WTC11 (cell line): ENCODE measurements around the gene KRAS. TPM values are rescaled to one million over a fixed set of nuclear protein-coding genes. Genes with fewer than 3 reads are reported as not detected.

ENCODE experiments used
- ATAC-seq: fragments of 200-7000 bp; cut with Tn5 transposase; 2 replicates; pipeline ENCODE4 v1.10.0; 2021; ENCODE audit warnings: mild to moderate bottlenecking, moderate library complexity
- CTCF ChIA-PET: fragments of 300-600 bp; sonication (Branson Sonifier 250); formaldehyde crosslinking; loops from one replicate; lab custom pipeline; 2021; ENCODE audit warnings: antibody characterized with exemption; lab: Charles Lee
- POLR2A ChIA-PET: fragments of 350-600 bp; sonication (Branson Sonifier 250); formaldehyde crosslinking; loops from one replicate; lab custom pipeline; 2021; ENCODE audit warnings: antibody characterized with exemption; lab: Charles Lee
- DNase-seq: peaks from one replicate; pipeline ENCODE4 v3.0.0; 2021; ENCODE audit warnings: low spot score
- H3K27ac Mint-ChIP-seq: 2 replicates; pipeline ENCODE4 v1.8.0; 2021; ENCODE audit warnings: mixed read lengths
- H3K27me3 Mint-ChIP-seq: 2 replicates; pipeline ENCODE4 v1.8.0; 2021; ENCODE audit warnings: low read depth, mild to moderate bottlenecking, moderate library complexity, mixed read lengths
- H3K36me3 Mint-ChIP-seq: 2 replicates; pipeline ENCODE4 v1.8.0; 2021; ENCODE audit warnings: mixed read lengths
- H3K4me1 Mint-ChIP-seq: 2 replicates; pipeline ENCODE4 v1.8.0; 2022; ENCODE audit warnings: mixed read lengths
- H3K4me3 Mint-ChIP-seq: 2 replicates; pipeline ENCODE4 v1.8.0; 2021; ENCODE audit warnings: mild to moderate bottlenecking, moderate library complexity, mixed read lengths
- H3K9me3 Mint-ChIP-seq: 2 replicates; pipeline ENCODE4 v1.8.0; 2021; ENCODE audit warnings: mixed read lengths
- AR ChIP-seq: fragments of 250-450 bp; sonication (Bioruptor Pico); IDR thresholded peaks from 2 replicates; pipeline ENCODE4 v1.9.0; 2021; ENCODE audit warnings: mild to moderate bottlenecking
- E2F1 ChIP-seq: sonication (generic); formaldehyde crosslinking; IDR thresholded peaks from 2 replicates; pipeline ENCODE4 v1.8.0; 2022; ENCODE audit warnings: mild to moderate bottlenecking, missing genetic modification reagents
- EMX1 ChIP-seq: fragments of 250-450 bp; sonication (Bioruptor Pico); IDR thresholded peaks from 2 replicates; pipeline ENCODE4 v1.8.0; 2021; ENCODE audit warnings: mild to moderate bottlenecking
- FOXJ3 ChIP-seq: sonication (generic); formaldehyde crosslinking; IDR thresholded peaks from 2 replicates; pipeline ENCODE4 v1.9.0; 2021; ENCODE audit warnings: missing genetic modification reagents, mild to moderate bottlenecking, borderline replicate concordance
- FOXP1 ChIP-seq: sonication (generic); formaldehyde crosslinking; IDR thresholded peaks from 2 replicates; pipeline ENCODE4 v1.8.0; 2022; ENCODE audit warnings: missing genetic modification reagents, mild to moderate bottlenecking, moderate library complexity, borderline replicate concordance
- HMGA2 ChIP-seq: fragments of 250-450 bp; sonication (Bioruptor Pico); IDR thresholded peaks from 2 replicates; pipeline ENCODE4 v1.4.0; 2021; ENCODE audit warnings: mild to moderate bottlenecking, moderate library complexity
- IRF2 ChIP-seq: sonication (generic); formaldehyde crosslinking; IDR thresholded peaks from 2 replicates; pipeline ENCODE4 v1.8.0; 2022; ENCODE audit warnings: low read depth, missing genetic modification reagents, borderline replicate concordance
- KAT7 ChIP-seq: sonication (generic); formaldehyde crosslinking; IDR thresholded peaks from 2 replicates; pipeline ENCODE4 v1.8.1; 2023; ENCODE audit warnings: missing genetic modification reagents, mild to moderate bottlenecking, borderline replicate concordance
- NFATC4 ChIP-seq: fragments of 250-450 bp; sonication (Bioruptor Pico); IDR thresholded peaks from 2 replicates; pipeline ENCODE4 v1.9.0; 2021; ENCODE audit warnings: mild to moderate bottlenecking
- NR1H2 ChIP-seq: sonication (generic); formaldehyde crosslinking; IDR thresholded peaks from 2 replicates; pipeline ENCODE4 v1.9.0; 2021; ENCODE audit warnings: mild to moderate bottlenecking, moderate library complexity, missing genetic modification reagents
- PREB ChIP-seq: sonication (generic); formaldehyde crosslinking; IDR thresholded peaks from 2 replicates; pipeline ENCODE4 v1.8.1; 2022; ENCODE audit warnings: mild to moderate bottlenecking, missing genetic modification reagents, moderate library complexity, borderline replicate concordance
- TEAD4 ChIP-seq: sonication (generic); formaldehyde crosslinking; IDR thresholded peaks from 2 replicates; pipeline ENCODE4 v1.8.0; 2022; ENCODE audit warnings: mild to moderate bottlenecking, missing genetic modification reagents
- ZNF121 ChIP-seq: sonication (generic); formaldehyde crosslinking; IDR thresholded peaks from 2 replicates; pipeline ENCODE4 v1.8.0; 2023; ENCODE audit warnings: missing genetic modification reagents
- ZNF263 ChIP-seq: sonication (generic); formaldehyde crosslinking; IDR thresholded peaks from 2 replicates; pipeline ENCODE4 v1.8.1; 2022; ENCODE audit warnings: low read depth, mild to moderate bottlenecking, moderate library complexity, missing genetic modification reagents
- ZNF281 ChIP-seq: sonication (generic); formaldehyde crosslinking; IDR thresholded peaks from 2 replicates; pipeline ENCODE4 v1.8.0; 2023; ENCODE audit warnings: mild to moderate bottlenecking, missing genetic modification reagents
- ZNF512 ChIP-seq: sonication (generic); formaldehyde crosslinking; IDR thresholded peaks from 2 replicates; pipeline ENCODE4 v1.8.1; 2022; ENCODE audit warnings: missing genetic modification reagents, borderline replicate concordance
- total RNA-seq: library from RNA; stranded (reverse); gene quantifications from 3 replicates; pipeline ENCODE4 v1.2.3, GENCODE V29; 2021
- TF ChIP-seq, protein P1 (sequence below): sonication (generic); formaldehyde crosslinking; IDR thresholded peaks from 2 replicates; pipeline ENCODE4 v1.8.1; 2022; ENCODE audit warnings: low read depth, missing genetic modification reagents, borderline replicate concordance

Gene KRAS
- total RNA-seq, 1 experiment from 2014 or later: 66.2 TPM

DNA sequence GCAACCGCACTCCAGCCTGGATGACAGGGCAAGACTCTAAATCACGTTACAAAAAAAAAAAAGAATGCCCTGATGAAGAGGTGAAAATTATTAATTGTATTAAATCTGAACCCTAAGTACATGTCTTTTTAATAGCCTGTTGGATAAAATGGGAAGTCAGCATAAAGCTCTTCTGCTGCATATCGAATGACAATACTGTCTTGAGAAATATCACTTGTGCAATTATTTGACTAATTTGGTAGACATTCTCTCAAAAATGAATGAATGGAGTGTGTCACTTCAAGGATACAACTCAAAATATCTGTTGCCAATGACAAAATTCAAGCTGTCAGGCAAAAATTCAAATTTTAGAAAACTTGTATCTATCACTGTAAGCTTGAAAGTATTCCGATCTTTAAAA lies 94.7 kb downstream of the KRAS start:
- peaks cover 26% of the 10 kb centered on the region for H3K4me1 Mint-ChIP-seq
- CTCF ChIA-PET: interaction anchor here (0.6 to 2.7 kb wide), 5 partner anchors 30 to 231 kb away, joined by 3 to 12 read pairs (median 4); no protein-coding TSS in a partner anchor
- no peak overlapping the region for H3K4me3 Mint-ChIP-seq
- no peak for DNase-seq
- H3K9me3 Mint-ChIP-seq: peaks cover 6% of the 10 kb centered on the region
- TF ChIP-seq HMGA2 (no peak), ZNF263 (CRISPR knock-in tag) (no peak), ZNF281 (no peak), NFATC4 (CRISPR knock-in tag) (no peak), ZNF512 (CRISPR knock-in tag) (no peak), NR1H2 (CRISPR knock-in tag) (no peak), E2F1 (CRISPR knock-in tag) (no peak), ZNF121 (CRISPR knock-in tag) (no peak), KAT7 (no peak), EMX1 (CRISPR knock-in tag) (no peak), FOXJ3 (CRISPR knock-in tag) (no peak), TEAD4 (no peak), PREB (CRISPR knock-in tag) (no peak), IRF2 (no peak), AR (CRISPR knock-in tag) (no peak), FOXP1 (no peak)
- TF ChIP-seq, protein P1, sequence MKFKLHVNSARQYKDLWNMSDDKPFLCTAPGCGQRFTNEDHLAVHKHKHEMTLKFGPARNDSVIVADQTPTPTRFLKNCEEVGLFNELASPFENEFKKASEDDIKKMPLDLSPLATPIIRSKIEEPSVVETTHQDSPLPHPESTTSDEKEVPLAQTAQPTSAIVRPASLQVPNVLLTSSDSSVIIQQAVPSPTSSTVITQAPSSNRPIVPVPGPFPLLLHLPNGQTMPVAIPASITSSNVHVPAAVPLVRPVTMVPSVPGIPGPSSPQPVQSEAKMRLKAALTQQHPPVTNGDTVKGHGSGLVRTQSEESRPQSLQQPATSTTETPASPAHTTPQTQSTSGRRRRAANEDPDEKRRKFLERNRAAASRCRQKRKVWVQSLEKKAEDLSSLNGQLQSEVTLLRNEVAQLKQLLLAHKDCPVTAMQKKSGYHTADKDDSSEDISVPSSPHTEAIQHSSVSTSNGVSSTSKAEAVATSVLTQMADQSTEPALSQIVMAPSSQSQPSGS (CRISPR knock-in tag): no peak
- TF ChIP-seq, all 79 proteins: peak for 0
- Mint-ChIP-seq H3K27me3 (no peaks in the 10 kb centered on the region), H3K36me3 (no peaks in the 10 kb centered on the region), H3K27ac (no peak overlapping the region)
- POLR2A ChIA-PET: no interaction called here
- ATAC-seq: no peak
